Body of pancreas (tissue), 4 donors: ENCODE measurements around the gene TRNT1.

Source experiments
- POLR2A ChIP-seq, 3 donors: fragments of 450-650 bp; IDR thresholded peaks; one replicate each; pipeline ENCODE4 v1.6.1; 2016; ENCODE audit warnings: antibody characterized with exemption in 3 of 3, mild to moderate bottlenecking in 2 of 3
- TF ChIP-seq, protein P1 (sequence below), 7 experiments: fragments of 450-650 bp in 4 of 7; fragments of 200-600 bp in 3 of 7; sonication (generic) in 3 of 7; IDR thresholded peaks; one replicate each; pipeline ENCODE4 v1.5.1; 2016 to 2019; ENCODE audit warnings: antibody characterized with exemption in 7 of 7

DNA sequence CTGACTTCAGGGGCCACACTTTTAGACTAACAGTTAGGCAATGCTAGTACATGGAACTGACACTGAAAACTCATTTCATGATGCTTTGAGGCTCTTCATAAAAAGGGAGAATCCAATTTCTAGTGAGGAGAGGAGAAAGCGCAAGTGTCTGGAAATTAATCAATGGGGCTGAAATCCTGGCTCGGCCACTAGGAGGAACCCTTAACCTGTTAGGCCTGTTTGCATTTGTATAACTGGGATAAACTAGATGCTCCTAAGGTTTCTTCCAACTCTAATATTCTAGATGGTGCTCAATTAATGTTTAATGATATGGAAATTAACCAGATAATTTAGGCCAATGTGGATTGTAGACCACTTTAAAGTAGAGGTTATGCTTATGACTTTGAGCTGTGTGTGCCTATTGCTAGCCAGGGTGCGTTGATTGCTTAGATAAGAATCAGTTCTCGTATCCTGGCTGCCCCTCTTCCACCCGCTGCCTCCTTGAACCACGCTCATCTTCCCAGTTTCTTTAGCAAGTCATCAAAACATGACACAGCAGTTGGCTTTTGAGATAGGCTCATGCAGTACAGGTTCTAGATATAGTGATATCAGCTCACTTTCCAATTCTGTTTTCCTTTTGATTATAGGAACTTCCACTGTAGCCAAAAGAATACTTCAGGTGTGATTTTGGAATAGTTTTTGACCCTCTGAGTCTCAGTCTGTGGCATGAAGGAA lies 69.6 kb downstream of the TRNT1 start:
- TF ChIP-seq, protein P1, sequence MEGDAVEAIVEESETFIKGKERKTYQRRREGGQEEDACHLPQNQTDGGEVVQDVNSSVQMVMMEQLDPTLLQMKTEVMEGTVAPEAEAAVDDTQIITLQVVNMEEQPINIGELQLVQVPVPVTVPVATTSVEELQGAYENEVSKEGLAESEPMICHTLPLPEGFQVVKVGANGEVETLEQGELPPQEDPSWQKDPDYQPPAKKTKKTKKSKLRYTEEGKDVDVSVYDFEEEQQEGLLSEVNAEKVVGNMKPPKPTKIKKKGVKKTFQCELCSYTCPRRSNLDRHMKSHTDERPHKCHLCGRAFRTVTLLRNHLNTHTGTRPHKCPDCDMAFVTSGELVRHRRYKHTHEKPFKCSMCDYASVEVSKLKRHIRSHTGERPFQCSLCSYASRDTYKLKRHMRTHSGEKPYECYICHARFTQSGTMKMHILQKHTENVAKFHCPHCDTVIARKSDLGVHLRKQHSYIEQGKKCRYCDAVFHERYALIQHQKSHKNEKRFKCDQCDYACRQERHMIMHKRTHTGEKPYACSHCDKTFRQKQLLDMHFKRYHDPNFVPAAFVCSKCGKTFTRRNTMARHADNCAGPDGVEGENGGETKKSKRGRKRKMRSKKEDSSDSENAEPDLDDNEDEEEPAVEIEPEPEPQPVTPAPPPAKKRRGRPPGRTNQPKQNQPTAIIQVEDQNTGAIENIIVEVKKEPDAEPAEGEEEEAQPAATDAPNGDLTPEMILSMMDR (IDR thresholded peaks at IDR 0.05) = peak in 6 of 7 experiments; percentile 24 to 44 (median 36)
- TF ChIP-seq POLR2A (IDR thresholded peaks at IDR 0.05) = no peak
